ENCODE results near the gene ABCC3. TPM values are rescaled to one million over a fixed set of nuclear protein-coding genes. Genes with fewer than 3 reads are reported as not detected.
"Not testable (repeated sequence)": the region's sequence is repeated elsewhere in the genome, so short reads cannot be mapped to it uniquely, and the experiment has no call there.

The ABCC3 gene
- total and polyA plus RNA-seq, 2 experiments from 2014 or later: 0.53 TPM; not detected in 1

DNA sequence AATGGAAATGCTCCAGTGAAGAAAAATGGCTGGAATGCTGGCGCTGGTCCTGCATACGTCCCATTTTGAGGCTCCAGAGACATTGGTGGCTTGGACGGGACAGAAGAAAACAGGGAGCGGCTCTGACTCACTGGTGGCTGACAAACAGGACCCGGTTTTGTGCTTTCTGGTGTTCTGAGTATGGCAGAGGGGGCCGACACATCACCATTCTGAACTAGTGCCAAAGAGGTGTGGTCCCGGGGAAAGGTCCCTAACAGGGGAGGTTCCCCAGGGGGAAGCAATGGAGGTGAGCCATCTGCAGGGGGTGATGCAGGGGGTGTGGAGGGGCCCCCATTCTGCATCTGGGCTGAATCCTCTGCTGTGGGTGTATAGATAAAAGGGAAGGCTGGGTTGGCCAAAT is 64.7 kb downstream of the ABCC3 start:
- no peak overlapping the region for H3K4me3 ChIP-seq
- no peak for TF ChIP-seq CTCF (IDR thresholded peaks at IDR 0.05; ENCODE audit: low read depth, low read length)
- no peaks in the 10 kb centered on the region for H3K27me3 ChIP-seq
- no peaks in the 10 kb centered on the region for H3K9me3 ChIP-seq (ENCODE audit: low read depth)
- H3K27ac ChIP-seq: no peak overlapping the region
- no peak for DNase-seq (ENCODE audit: low read depth in 1 of 2, low spot score in 1 of 2)
- H3K36me3 ChIP-seq: peaks cover 49% of the 10 kb centered on the region
- H3K4me1 ChIP-seq (ENCODE audit: low read depth): no peaks in the 10 kb centered on the region

- no peak for DNase-seq (ENCODE audit: low read depth in 1 of 2, low spot score in 1 of 2)
- Histone ChIP-seq H3K9me3 (ENCODE audit: low read depth) (no peaks in the 10 kb centered on the region), H3K4me1 (ENCODE audit: low read depth) (peaks cover under 1% of the 10 kb centered on the region), H3K4me3 (no peak overlapping the region), H3K36me3 (peaks cover 17% of the 10 kb centered on the region), H3K27me3 (no peaks in the 10 kb centered on the region), H3K27ac (no peak overlapping the region)
- TF ChIP-seq CTCF (IDR thresholded peaks at IDR 0.05; ENCODE audit: low read depth, low read length): no peak
Measured at GRCh38 chr17:50703162-50703561, 68.5 kb downstream of the ABCC3 start.

GRCh38 chr17:50707289-50708049 is 72.8 kb downstream of the ABCC3 start, which contains the start of gene ANKRD40:
ANKRD40 (minus strand) TSS chr17:50707914; CDS start chr17:50707654, 260 bp downstream.
- Histone ChIP-seq H3K9me3 (ENCODE audit: low read depth) (no peaks in the 10 kb centered on the region), H3K4me1 (ENCODE audit: low read depth) (peaks cover 12% of the 10 kb centered on the region), H3K4me3 (peak within 1 kb of the TSS; percentile 46), H3K36me3 (no peaks in the 10 kb centered on the region), H3K27me3 (no peaks in the 10 kb centered on the region), H3K27ac (peak within 1 kb of the TSS; percentile 97)
- TF ChIP-seq CTCF (IDR thresholded peaks at IDR 0.05; ENCODE audit: low read depth, low read length): no peak
- peak; percentile 91 to 95 for DNase-seq (ENCODE audit: low read depth in 1 of 2, low spot score in 1 of 2)

GRCh38 chr17:50708050-50709000 is 73.6 kb downstream of the ABCC3 start:
- no peak for DNase-seq (ENCODE audit: low read depth in 1 of 2, low spot score in 1 of 2)
- TF ChIP-seq CTCF (IDR thresholded peaks at IDR 0.05; ENCODE audit: low read depth, low read length): no peak
- peak overlapping the region; percentile 46 for H3K4me3 ChIP-seq
- peaks cover 19% of the 10 kb centered on the region for H3K4me1 ChIP-seq (ENCODE audit: low read depth)
- no peaks in the 10 kb centered on the region for H3K27me3 ChIP-seq
- H3K36me3 ChIP-seq: no peaks in the 10 kb centered on the region
- peak overlapping the region; percentile 97 for H3K27ac ChIP-seq
- H3K9me3 ChIP-seq (ENCODE audit: low read depth): no peaks in the 10 kb centered on the region

- not testable (repeated sequence) for H3K4me3 ChIP-seq; H3K9me3 ChIP-seq (ENCODE audit: low read depth); H3K36me3 ChIP-seq; H3K27me3 ChIP-seq; DNase-seq (ENCODE audit: low read depth in 1 of 2, low spot score in 1 of 2)
- peaks cover 19% of the 10 kb centered on the region for H3K4me1 ChIP-seq (ENCODE audit: low read depth)
- H3K27ac ChIP-seq: peak overlapping the region; percentile 97
Measured at GRCh38 chr17:50709053-50709452, 74.4 kb downstream of the ABCC3 start.

All from cardiac muscle cell (in vitro differentiated cells and primary cell).